ENCODE data around the gene PLSCR5.

The PLSCR5 gene

GRCh38 chr3:146544929-146545528, 60.1 kb downstream of the PLSCR5 start:
- H3K4me1 ChIP-seq (ENCODE audit: control insufficient read depth, insufficient read depth, low read length, unreplicated experiment): peaks cover 43% of the 10 kb centered on the region
- peak overlapping the region; percentile 98 for H3K4me3 ChIP-seq (ENCODE audit: low read depth, low read length)
- no peaks in the 10 kb centered on the region for H3K27me3 ChIP-seq (ENCODE audit: insufficient read depth, low read length)
- H3K36me3 ChIP-seq (ENCODE audit: insufficient read depth, low read length): peaks cover 29% of the 10 kb centered on the region
- peaks cover 66% of the 10 kb centered on the region for H3K79me2 ChIP-seq (ENCODE audit: control insufficient read depth, insufficient read depth, low read length, unreplicated experiment)
- no peak overlapping the region for H2AFZ ChIP-seq (ENCODE audit: low read length, unreplicated experiment)
- peak overlapping the region; percentile 98 for H3K27ac ChIP-seq (ENCODE audit: low read depth, low read length)

GRCh38 chr3:146544002-146544928, 60.9 kb downstream of the PLSCR5 start, which contains the start of gene PLSCR1:
Gene PLSCR1, minus strand, starts transcription at chr3:146544607. Its CDS starts 8,055 bp downstream, at chr3:146536552.
- Histone ChIP-seq H3K79me2 (ENCODE audit: control insufficient read depth, insufficient read depth, low read length, unreplicated experiment) (peaks cover 74% of the 10 kb centered on the region), H3K4me1 (ENCODE audit: control insufficient read depth, insufficient read depth, low read length, unreplicated experiment) (peaks cover 45% of the 10 kb centered on the region)

GRCh38 chr3:146543461-146544001, 61.6 kb downstream of the PLSCR5 start:
- Histone ChIP-seq H3K4me3 (ENCODE audit: low read depth, low read length) (peak overlapping the region; percentile 98), H3K79me2 (ENCODE audit: control insufficient read depth, insufficient read depth, low read length, unreplicated experiment) (peaks cover 80% of the 10 kb centered on the region), H3K27me3 (ENCODE audit: insufficient read depth, low read length) (no peaks in the 10 kb centered on the region), H3K27ac (ENCODE audit: low read depth, low read length) (peak overlapping the region; percentile 98), H2AFZ (ENCODE audit: low read length, unreplicated experiment) (no peak overlapping the region), H3K4me1 (ENCODE audit: control insufficient read depth, insufficient read depth, low read length, unreplicated experiment) (peaks cover 49% of the 10 kb centered on the region), H3K36me3 (ENCODE audit: insufficient read depth, low read length) (peaks cover 39% of the 10 kb centered on the region)

More at GRCh38 chr3:146544002-146544928, 60.9 kb downstream of the PLSCR5 start, which contains the start of gene PLSCR1:
- peak within 1 kb of the TSS; percentile 98 for H3K4me3 ChIP-seq (ENCODE audit: low read depth, low read length)
- H3K36me3 ChIP-seq (ENCODE audit: insufficient read depth, low read length): peaks cover 37% of the 10 kb centered on the region
- H3K27me3 ChIP-seq (ENCODE audit: insufficient read depth, low read length): no peaks in the 10 kb centered on the region
- H2AFZ ChIP-seq (ENCODE audit: low read length, unreplicated experiment): no peak within 1 kb of the TSS
- peak within 1 kb of the TSS; percentile 98 for H3K27ac ChIP-seq (ENCODE audit: low read depth, low read length)

- Histone ChIP-seq H3K4me3 (ENCODE audit: low read depth, low read length) (peak overlapping the region; percentile 98), H3K79me2 (ENCODE audit: control insufficient read depth, insufficient read depth, low read length, unreplicated experiment) (peaks cover 86% of the 10 kb centered on the region), H2AFZ (ENCODE audit: low read length, unreplicated experiment) (no peak overlapping the region), H3K36me3 (ENCODE audit: insufficient read depth, low read length) (peaks cover 44% of the 10 kb centered on the region), H3K27me3 (ENCODE audit: insufficient read depth, low read length) (no peaks in the 10 kb centered on the region), H3K4me1 (ENCODE audit: control insufficient read depth, insufficient read depth, low read length, unreplicated experiment) (peaks cover 55% of the 10 kb centered on the region), H3K27ac (ENCODE audit: low read depth, low read length) (peak overlapping the region; percentile 98)
Measured at GRCh38 chr3:146542978-146543377, 62.2 kb downstream of the PLSCR5 start.

- Histone ChIP-seq H3K27ac (ENCODE audit: low read depth, low read length) (peak overlapping the region; percentile 98), H3K4me1 (ENCODE audit: control insufficient read depth, insufficient read depth, low read length, unreplicated experiment) (peaks cover 59% of the 10 kb centered on the region), H3K4me3 (ENCODE audit: low read depth, low read length) (peak overlapping the region; percentile 98)
Measured at GRCh38 chr3:146542179-146542578, 63.0 kb downstream of the PLSCR5 start.

GRCh38 chr3:146540978-146541377, 64.2 kb downstream of the PLSCR5 start:
- peaks cover 97% of the 10 kb centered on the region for H3K79me2 ChIP-seq (ENCODE audit: control insufficient read depth, insufficient read depth, low read length, unreplicated experiment)
- H3K4me1 ChIP-seq (ENCODE audit: control insufficient read depth, insufficient read depth, low read length, unreplicated experiment): peaks cover 59% of the 10 kb centered on the region
- H2AFZ ChIP-seq (ENCODE audit: low read length, unreplicated experiment): no peak overlapping the region
- H3K27ac ChIP-seq (ENCODE audit: low read depth, low read length): peak overlapping the region; percentile 98
- H3K27me3 ChIP-seq (ENCODE audit: insufficient read depth, low read length): no peaks in the 10 kb centered on the region
- peak overlapping the region; percentile 98 for H3K4me3 ChIP-seq (ENCODE audit: low read depth, low read length)
- peaks cover 57% of the 10 kb centered on the region for H3K36me3 ChIP-seq (ENCODE audit: insufficient read depth, low read length)

More at GRCh38 chr3:146542179-146542578, 63.0 kb downstream of the PLSCR5 start:
- H3K79me2 ChIP-seq (ENCODE audit: control insufficient read depth, insufficient read depth, low read length, unreplicated experiment): peaks cover 94% of the 10 kb centered on the region
- H3K36me3 ChIP-seq (ENCODE audit: insufficient read depth, low read length): peaks cover 52% of the 10 kb centered on the region
- no peaks in the 10 kb centered on the region for H3K27me3 ChIP-seq (ENCODE audit: insufficient read depth, low read length)
- H2AFZ ChIP-seq (ENCODE audit: low read length, unreplicated experiment): no peak overlapping the region

- no peaks in the 10 kb centered on the region for H3K27me3 ChIP-seq (ENCODE audit: insufficient read depth, low read length)
- peaks cover 61% of the 10 kb centered on the region for H3K4me1 ChIP-seq (ENCODE audit: control insufficient read depth, insufficient read depth, low read length, unreplicated experiment)
- peaks cover 96% of the 10 kb centered on the region for H3K79me2 ChIP-seq (ENCODE audit: control insufficient read depth, insufficient read depth, low read length, unreplicated experiment)
- peak overlapping the region; percentile 98 for H3K27ac ChIP-seq (ENCODE audit: low read depth, low read length)
- H3K36me3 ChIP-seq (ENCODE audit: insufficient read depth, low read length): peaks cover 61% of the 10 kb centered on the region
- H2AFZ ChIP-seq (ENCODE audit: low read length, unreplicated experiment): no peak overlapping the region
- peak overlapping the region; percentile 98 for H3K4me3 ChIP-seq (ENCODE audit: low read depth, low read length)
Measured at GRCh38 chr3:146540236-146540635, 64.9 kb downstream of the PLSCR5 start.

- H3K36me3 ChIP-seq (ENCODE audit: insufficient read depth, low read length): peaks cover 65% of the 10 kb centered on the region
- peak overlapping the region; percentile 98 for H3K27ac ChIP-seq (ENCODE audit: low read depth, low read length)
- no peak overlapping the region for H2AFZ ChIP-seq (ENCODE audit: low read length, unreplicated experiment)
- peak overlapping the region; percentile 98 for H3K4me3 ChIP-seq (ENCODE audit: low read depth, low read length)
- H3K4me1 ChIP-seq (ENCODE audit: control insufficient read depth, insufficient read depth, low read length, unreplicated experiment): peaks cover 67% of the 10 kb centered on the region
- H3K27me3 ChIP-seq (ENCODE audit: insufficient read depth, low read length): no peaks in the 10 kb centered on the region
- peaks cover 96% of the 10 kb centered on the region for H3K79me2 ChIP-seq (ENCODE audit: control insufficient read depth, insufficient read depth, low read length, unreplicated experiment)
Measured at GRCh38 chr3:146539315-146539714, 65.8 kb downstream of the PLSCR5 start.

GRCh38 chr3:146537603-146538002, 67.5 kb downstream of the PLSCR5 start:
- no peaks in the 10 kb centered on the region for H3K27me3 ChIP-seq (ENCODE audit: insufficient read depth, low read length)
- no peak overlapping the region for H2AFZ ChIP-seq (ENCODE audit: low read length, unreplicated experiment)
- H3K79me2 ChIP-seq (ENCODE audit: control insufficient read depth, insufficient read depth, low read length, unreplicated experiment): peaks cover 94% of the 10 kb centered on the region
- peak overlapping the region; percentile 27; the same call in 1 of the 2 replicates for H3K4me3 ChIP-seq (ENCODE audit: low read depth, low read length)
- H3K27ac ChIP-seq (ENCODE audit: low read depth, low read length): peak overlapping the region; percentile 14; the same call in 1 of the 2 replicates
- peaks cover 65% of the 10 kb centered on the region for H3K36me3 ChIP-seq (ENCODE audit: insufficient read depth, low read length)
- peaks cover 72% of the 10 kb centered on the region for H3K4me1 ChIP-seq (ENCODE audit: control insufficient read depth, insufficient read depth, low read length, unreplicated experiment)

GRCh38 chr3:146536681-146537080, 68.5 kb downstream of the PLSCR5 start:
- Histone ChIP-seq H3K4me1 (ENCODE audit: control insufficient read depth, insufficient read depth, low read length, unreplicated experiment) (peaks cover 80% of the 10 kb centered on the region), H3K27ac (ENCODE audit: low read depth, low read length) (peak overlapping the region; percentile 63; the same call in 1 of the 2 replicates), H3K4me3 (ENCODE audit: low read depth, low read length) (peak overlapping the region; percentile 27), H3K79me2 (ENCODE audit: control insufficient read depth, insufficient read depth, low read length, unreplicated experiment) (peaks cover 93% of the 10 kb centered on the region), H2AFZ (ENCODE audit: low read length, unreplicated experiment) (no peak overlapping the region), H3K27me3 (ENCODE audit: insufficient read depth, low read length) (no peaks in the 10 kb centered on the region), H3K36me3 (ENCODE audit: insufficient read depth, low read length) (peaks cover 64% of the 10 kb centered on the region)
